RWPE2 (cell line): ENCODE data around the gene GPR65.

Experiments used
- ATAC-seq: fragments of 200-7000 bp; cut with Tn5 transposase; 3 replicates; pipeline ENCODE4 v1.9.1; 2021; ENCODE audit warnings: low read depth
- DNase-seq: peaks from one replicate; pipeline ENCODE4 v3.0.0-alpha.2; 2020; ENCODE audit warnings: low spot score
- H3K27ac ChIP-seq: fragments of 450-650 bp; 2 replicates; pipeline ENCODE4 v1.5.1; 2017; ENCODE audit warnings: mild to moderate bottlenecking; ENCODE audit not compliant: poor library complexity, severe bottlenecking
- H3K27me3 ChIP-seq: fragments of 250-450 bp; sonication (Bioruptor Pico); 2 replicates; pipeline ENCODE4 v1.5.1; 2021; ENCODE audit warnings: mild to moderate bottlenecking, moderate library complexity; ENCODE audit not compliant: insufficient read depth, poor library complexity, severe bottlenecking
- H3K36me3 ChIP-seq: fragments of 250-450 bp; sonication (Bioruptor Pico); 2 replicates; pipeline ENCODE4 v1.5.1; 2020; ENCODE audit warnings: low read depth, mild to moderate bottlenecking, moderate library complexity
- H3K4me1 ChIP-seq: fragments of 250-450 bp; sonication (Bioruptor Pico); 2 replicates; pipeline ENCODE4 v1.5.1; 2021; ENCODE audit warnings: mild to moderate bottlenecking, moderate library complexity; ENCODE audit not compliant: insufficient read depth, poor library complexity, severe bottlenecking
- H3K4me3 ChIP-seq: fragments of 250-450 bp; sonication (Bioruptor Pico); 2 replicates; pipeline ENCODE4 v1.5.1; 2021; ENCODE audit warnings: mild to moderate bottlenecking, moderate library complexity; ENCODE audit not compliant: severe bottlenecking
- H3K9me3 ChIP-seq: fragments of 250-450 bp; sonication (Bioruptor Pico); 2 replicates; pipeline ENCODE4 v1.5.1; 2021; ENCODE audit warnings: mild to moderate bottlenecking, moderate library complexity; ENCODE audit not compliant: severe bottlenecking
- TF ChIP-seq, protein P1 (sequence below): fragments of 450-650 bp; IDR thresholded peaks from one replicate; pipeline ENCODE4 v1.5.1; 2017; ENCODE audit warnings: mild to moderate bottlenecking, moderate library complexity; ENCODE audit not compliant: poor library complexity, severe bottlenecking

GPR65 gene

DNA sequence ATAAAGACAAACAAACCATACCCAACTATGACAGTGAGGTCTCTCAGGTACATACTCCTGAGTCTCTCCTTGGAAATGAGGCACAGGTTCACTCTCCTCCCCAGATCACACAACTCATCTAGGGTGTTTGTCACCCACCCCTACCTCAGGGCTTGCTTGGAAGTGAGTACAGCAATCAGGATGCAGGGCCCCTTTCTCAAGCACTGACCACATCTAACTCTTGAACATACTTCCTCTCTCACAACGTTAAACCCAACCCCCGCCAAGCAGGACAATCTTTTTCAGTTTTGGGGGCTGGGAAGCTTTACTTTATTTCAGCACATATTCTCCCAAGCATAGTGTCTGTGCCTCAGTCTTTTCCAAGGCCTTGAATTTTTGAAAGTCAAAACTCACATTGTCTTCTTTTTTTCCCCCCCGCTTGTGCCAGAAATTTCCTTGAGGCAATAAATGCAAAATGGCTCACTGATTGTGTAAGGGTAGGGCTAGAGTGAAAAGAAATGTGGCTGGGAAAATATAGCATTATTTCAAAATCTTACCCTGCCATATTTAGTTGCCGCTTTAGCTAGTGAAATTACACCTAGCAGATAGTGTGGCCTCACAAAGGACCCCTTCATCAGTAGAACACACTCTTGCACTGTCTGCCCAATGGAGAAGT lies 2.4 kb upstream of the GPR65 start:
- Histone ChIP-seq H3K4me3 (no peak overlapping the region), H3K4me1 (no peaks in the 10 kb centered on the region), H3K36me3 (no peaks in the 10 kb centered on the region), H3K27me3 (peaks cover 4% of the 10 kb centered on the region), H3K27ac (no peak overlapping the region), H3K9me3 (no peaks in the 10 kb centered on the region)
- DNase-seq (no peak), ATAC-seq (no peak)
- TF ChIP-seq, protein P1, sequence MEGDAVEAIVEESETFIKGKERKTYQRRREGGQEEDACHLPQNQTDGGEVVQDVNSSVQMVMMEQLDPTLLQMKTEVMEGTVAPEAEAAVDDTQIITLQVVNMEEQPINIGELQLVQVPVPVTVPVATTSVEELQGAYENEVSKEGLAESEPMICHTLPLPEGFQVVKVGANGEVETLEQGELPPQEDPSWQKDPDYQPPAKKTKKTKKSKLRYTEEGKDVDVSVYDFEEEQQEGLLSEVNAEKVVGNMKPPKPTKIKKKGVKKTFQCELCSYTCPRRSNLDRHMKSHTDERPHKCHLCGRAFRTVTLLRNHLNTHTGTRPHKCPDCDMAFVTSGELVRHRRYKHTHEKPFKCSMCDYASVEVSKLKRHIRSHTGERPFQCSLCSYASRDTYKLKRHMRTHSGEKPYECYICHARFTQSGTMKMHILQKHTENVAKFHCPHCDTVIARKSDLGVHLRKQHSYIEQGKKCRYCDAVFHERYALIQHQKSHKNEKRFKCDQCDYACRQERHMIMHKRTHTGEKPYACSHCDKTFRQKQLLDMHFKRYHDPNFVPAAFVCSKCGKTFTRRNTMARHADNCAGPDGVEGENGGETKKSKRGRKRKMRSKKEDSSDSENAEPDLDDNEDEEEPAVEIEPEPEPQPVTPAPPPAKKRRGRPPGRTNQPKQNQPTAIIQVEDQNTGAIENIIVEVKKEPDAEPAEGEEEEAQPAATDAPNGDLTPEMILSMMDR = no peak

DNA sequence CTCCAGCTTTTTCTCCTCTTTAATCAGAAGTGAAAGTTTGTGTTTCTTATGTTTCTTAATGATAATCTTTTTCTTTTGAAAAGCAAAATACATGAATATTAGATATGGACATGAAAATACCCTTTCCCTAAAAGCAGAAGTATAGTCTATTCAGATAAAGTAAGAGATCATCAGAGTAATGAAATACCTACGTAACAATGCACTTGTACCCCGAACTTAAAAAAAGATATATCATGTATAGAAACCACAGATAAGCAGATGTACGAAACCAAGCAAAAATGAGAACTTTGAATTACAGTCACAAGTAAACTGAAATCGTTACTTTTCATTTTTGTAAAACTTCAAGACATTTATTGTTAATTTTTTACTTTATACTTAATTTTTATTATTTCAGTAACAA lies 1.5 kb upstream of the GPR65 start:
- Histone ChIP-seq H3K4me3 (no peak overlapping the region), H3K9me3 (no peaks in the 10 kb centered on the region), H3K27me3 (peaks cover 1% of the 10 kb centered on the region), H3K36me3 (no peaks in the 10 kb centered on the region), H3K4me1 (no peaks in the 10 kb centered on the region), H3K27ac (no peak overlapping the region)
- no peak for ATAC-seq
- TF ChIP-seq, protein P1 = no peak
- no peak for DNase-seq

DNA sequence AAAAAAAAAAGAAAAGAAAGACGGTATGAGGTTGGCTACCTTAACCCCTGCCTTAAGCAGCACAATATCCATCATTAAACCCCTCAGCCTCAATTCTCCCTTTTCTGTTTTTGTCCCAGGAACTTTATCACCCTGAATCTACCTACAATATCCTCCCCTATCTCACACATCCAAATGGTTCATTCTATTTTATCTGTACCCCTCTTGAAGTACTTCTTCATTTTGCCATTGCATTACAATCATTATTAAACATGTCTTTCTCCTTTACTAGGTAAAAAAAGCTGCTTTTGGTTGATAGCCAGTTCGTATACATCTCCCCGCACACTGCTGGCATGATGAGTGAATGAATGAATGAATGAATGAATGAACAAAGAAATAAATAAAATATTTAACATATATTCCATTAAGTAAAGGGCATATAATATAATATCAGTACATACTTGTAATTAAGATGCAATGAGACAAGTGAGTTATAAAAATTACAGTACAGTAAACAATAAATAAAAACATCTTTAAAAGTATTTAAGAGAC lies 364 bp upstream of the GPR65 start:
- TF ChIP-seq, protein P1 = no peak
- no peak for DNase-seq
- H3K27ac ChIP-seq = no peak overlapping the region

DNA sequence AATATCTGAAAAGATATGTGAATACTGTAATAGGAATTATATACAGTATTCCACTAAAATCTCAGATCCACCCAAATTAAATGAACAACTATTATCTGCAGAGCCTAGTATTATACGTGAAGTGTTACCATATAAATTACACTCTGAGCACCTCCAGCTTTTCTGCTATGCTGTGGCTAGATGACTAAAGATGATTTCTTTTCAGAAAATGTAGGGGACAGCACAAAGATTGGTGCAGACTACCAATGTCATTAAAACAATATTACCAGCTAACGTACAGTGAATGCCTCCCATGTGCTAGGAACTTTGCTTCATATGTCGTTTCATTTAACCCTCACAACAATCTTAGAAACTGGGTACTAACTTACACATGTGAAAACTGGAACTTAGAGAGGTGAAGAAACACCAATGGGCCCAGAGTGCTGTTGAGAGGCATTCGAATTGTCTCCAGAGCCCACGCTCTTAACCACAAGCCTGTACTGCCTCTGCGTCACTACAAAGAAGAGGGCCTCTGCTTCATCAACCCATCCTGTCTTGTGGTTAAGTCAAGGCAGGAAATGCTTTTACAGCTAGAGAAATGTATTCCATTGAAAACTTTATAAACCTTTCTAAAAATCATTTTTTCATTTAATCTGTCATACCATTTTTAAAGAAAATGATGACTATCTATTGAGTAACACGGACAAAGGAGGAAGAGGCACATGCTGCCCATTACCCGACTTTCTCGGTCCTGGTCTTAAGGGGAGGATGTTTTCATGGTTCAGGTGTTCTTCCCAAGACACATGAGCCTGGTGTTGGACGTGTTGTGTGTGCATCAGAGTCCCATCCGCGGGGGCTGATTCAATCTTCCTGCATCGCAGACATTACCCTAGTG lies 1.3 kb downstream of the GPR65 start:
- H3K27ac ChIP-seq = no peak overlapping the region
- no peaks in the 10 kb centered on the region for H3K4me1 ChIP-seq
- H3K27me3 ChIP-seq = no peaks in the 10 kb centered on the region
- H3K9me3 ChIP-seq = no peaks in the 10 kb centered on the region
- H3K36me3 ChIP-seq = no peaks in the 10 kb centered on the region
- DNase-seq = no peak
- ATAC-seq = no peak; the same call in 2 of the 3 replicates
- H3K4me3 ChIP-seq = no peak overlapping the region
- TF ChIP-seq, protein P1 = no peak

More for the DNA sequence above, 364 bp upstream of the GPR65 start:
- no peaks in the 10 kb centered on the region for H3K27me3 ChIP-seq
- no peak overlapping the region for H3K4me3 ChIP-seq
- H3K9me3 ChIP-seq = no peaks in the 10 kb centered on the region
- no peaks in the 10 kb centered on the region for H3K4me1 ChIP-seq
- H3K36me3 ChIP-seq = no peaks in the 10 kb centered on the region
- ATAC-seq = no peak
